ENCODE results near the gene FHOD3. TPM values are rescaled to one million over a fixed set of nuclear protein-coding genes. Genes with fewer than 3 reads are reported as not detected.

The FHOD3 gene
- total RNA-seq, 2 experiments from 2014 or later = not detected

GRCh38 chr18:36602620-36603019 is 305.1 kb downstream of the FHOD3 start:
- DNase-seq = no peak
- Mint-ChIP-seq H3K9me3 (no peaks in the 10 kb centered on the region), H3K4me3 (no peak overlapping the region), H3K27me3 (ENCODE audit: low read depth) (peaks cover 2% of the 10 kb centered on the region), H3K27ac (no peak overlapping the region), H3K36me3 (ENCODE audit: low read depth) (no peaks in the 10 kb centered on the region), H3K4me1 (ENCODE audit: low read depth) (no peaks in the 10 kb centered on the region)
- CTCF ChIA-PET = no interaction called here
- intact Hi-C loops (cut with micrococcal nuclease) = no loop called here

DNA sequence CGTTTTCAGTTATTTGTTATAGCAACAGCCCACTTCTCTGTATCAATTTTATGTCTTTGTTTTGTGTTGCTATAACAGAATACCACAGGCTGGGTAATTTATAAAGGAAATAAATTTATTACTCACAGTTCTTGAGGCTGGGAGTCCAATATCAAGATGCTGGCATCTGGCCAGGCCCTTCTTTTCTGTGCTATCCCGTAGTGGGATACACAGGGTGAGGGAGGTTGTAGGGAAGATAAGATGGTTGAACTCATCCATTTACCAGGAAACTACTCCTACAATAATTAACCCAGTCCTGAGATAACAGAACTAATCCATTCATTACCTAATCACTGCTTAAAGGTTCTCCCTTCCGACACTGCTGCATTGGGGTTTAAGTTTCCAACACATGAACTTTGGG is 310.6 kb downstream of the FHOD3 start:
- Mint-ChIP-seq H3K4me3 (no peak overlapping the region), H3K36me3 (ENCODE audit: low read depth) (no peaks in the 10 kb centered on the region), H3K9me3 (no peaks in the 10 kb centered on the region), H3K27ac (no peak overlapping the region), H3K4me1 (ENCODE audit: low read depth) (no peaks in the 10 kb centered on the region), H3K27me3 (ENCODE audit: low read depth) (peaks cover 3% of the 10 kb centered on the region)
- intact Hi-C loops (cut with micrococcal nuclease) = no loop called here
- no peak for DNase-seq
- CTCF ChIA-PET = no interaction called here

- Mint-ChIP-seq H3K9me3 (no peaks in the 10 kb centered on the region), H3K4me3 (no peak overlapping the region), H3K36me3 (ENCODE audit: low read depth) (no peaks in the 10 kb centered on the region), H3K27me3 (ENCODE audit: low read depth) (peaks cover 3% of the 10 kb centered on the region), H3K4me1 (ENCODE audit: low read depth) (no peaks in the 10 kb centered on the region), H3K27ac (no peak overlapping the region)
- DNase-seq = no peak
- CTCF ChIA-PET = no interaction called here
- intact Hi-C loops (cut with micrococcal nuclease) = no loop called here
These were observed 312.7 kb downstream of the FHOD3 start for GRCh38 chr18:36610258-36610657.

DNA sequence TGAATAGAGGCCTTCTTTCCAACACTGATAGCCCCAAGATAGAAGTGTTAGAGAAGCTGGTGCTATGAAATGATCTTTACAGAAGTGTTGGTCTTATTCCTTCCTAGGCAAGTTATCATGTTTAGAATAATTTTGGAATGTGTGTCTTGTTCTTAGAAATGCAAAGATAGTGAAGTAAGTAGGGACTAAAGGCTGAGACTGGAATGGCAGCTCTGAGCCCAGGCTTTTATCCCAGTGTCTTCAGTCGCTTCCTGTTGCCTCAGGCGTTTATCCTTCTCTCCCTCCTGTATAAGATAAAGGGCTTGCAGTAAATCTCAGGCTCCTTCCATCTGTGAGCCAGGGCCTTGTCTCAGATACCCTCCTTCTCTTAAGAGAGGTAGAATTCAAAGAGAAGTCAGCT is 313.1 kb downstream of the FHOD3 start:
- Mint-ChIP-seq H3K4me3 (no peak overlapping the region), H3K27ac (no peak overlapping the region), H3K4me1 (ENCODE audit: low read depth) (no peaks in the 10 kb centered on the region), H3K27me3 (ENCODE audit: low read depth) (peaks cover 3% of the 10 kb centered on the region), H3K9me3 (no peaks in the 10 kb centered on the region), H3K36me3 (ENCODE audit: low read depth) (no peaks in the 10 kb centered on the region)
- DNase-seq = no peak
- intact Hi-C loops (cut with micrococcal nuclease) = no loop called here
- CTCF ChIA-PET = no interaction called here

GRCh38 chr18:36613069-36613468 is 315.6 kb downstream of the FHOD3 start:
- intact Hi-C loops (cut with micrococcal nuclease) = no loop called here
- CTCF ChIA-PET = no interaction called here
- H3K9me3 Mint-ChIP-seq = no peaks in the 10 kb centered on the region
- H3K4me3 Mint-ChIP-seq = no peak overlapping the region
- H3K27ac Mint-ChIP-seq = no peak overlapping the region
- H3K27me3 Mint-ChIP-seq (ENCODE audit: low read depth) = peaks cover 3% of the 10 kb centered on the region
- no peaks in the 10 kb centered on the region for H3K36me3 Mint-ChIP-seq (ENCODE audit: low read depth)
- H3K4me1 Mint-ChIP-seq (ENCODE audit: low read depth) = no peaks in the 10 kb centered on the region
- DNase-seq = no peak

DNA sequence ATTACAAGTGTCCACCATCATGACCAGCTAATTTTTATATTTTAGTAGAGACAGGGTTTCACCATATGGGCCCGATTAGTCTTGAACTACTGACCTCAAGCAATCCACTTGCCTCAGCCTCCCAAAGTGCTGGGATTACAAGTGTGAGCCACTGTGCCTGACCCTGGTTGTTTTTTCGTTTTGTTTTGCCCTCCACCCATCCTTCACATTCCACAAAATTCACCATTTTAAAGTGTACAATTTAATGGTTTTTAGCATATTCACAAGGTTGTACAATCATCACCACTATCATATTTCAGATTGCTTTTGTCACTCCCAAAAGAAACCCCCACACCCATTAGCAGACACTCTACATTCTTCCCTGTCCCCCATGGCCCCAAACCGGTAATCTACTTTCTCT is 316.3 kb downstream of the FHOD3 start:
- Mint-ChIP-seq H3K36me3 (ENCODE audit: low read depth) (no peaks in the 10 kb centered on the region), H3K9me3 (no peaks in the 10 kb centered on the region), H3K27ac (no peak overlapping the region), H3K4me3 (no peak overlapping the region), H3K27me3 (ENCODE audit: low read depth) (peaks cover 3% of the 10 kb centered on the region), H3K4me1 (ENCODE audit: low read depth) (no peaks in the 10 kb centered on the region)
- CTCF ChIA-PET = no interaction called here
- intact Hi-C loops (cut with micrococcal nuclease) = no loop called here
- DNase-seq = no peak

DNA sequence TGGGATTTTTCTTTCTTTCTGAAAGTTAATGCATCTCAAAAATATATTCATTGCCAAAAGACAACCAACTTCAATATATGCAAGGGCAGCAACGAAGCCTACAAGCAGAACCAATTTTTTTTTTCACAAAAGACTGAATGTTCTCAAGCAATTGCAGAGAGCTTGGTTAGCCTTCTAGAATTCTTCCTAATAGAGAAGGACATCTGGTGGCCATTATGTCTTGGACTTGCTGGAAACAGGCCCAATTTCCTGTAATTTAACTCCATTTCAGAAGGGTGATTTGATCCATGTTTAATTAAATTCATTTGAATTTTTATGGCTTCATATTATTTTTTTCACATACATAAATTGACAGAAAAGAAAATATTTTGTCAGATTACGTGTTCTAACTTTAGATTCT is 323.3 kb downstream of the FHOD3 start:
- Mint-ChIP-seq H3K27me3 (ENCODE audit: low read depth) (peaks cover 16% of the 10 kb centered on the region), H3K4me3 (no peak overlapping the region), H3K27ac (no peak overlapping the region), H3K36me3 (ENCODE audit: low read depth) (no peaks in the 10 kb centered on the region), H3K4me1 (ENCODE audit: low read depth) (no peaks in the 10 kb centered on the region), H3K9me3 (no peaks in the 10 kb centered on the region)
- CTCF ChIA-PET = no interaction called here
- intact Hi-C loops (cut with micrococcal nuclease) = no loop called here
- DNase-seq = no peak

GRCh38 chr18:36622610-36623009 is 325.1 kb downstream of the FHOD3 start:
- Mint-ChIP-seq H3K36me3 (ENCODE audit: low read depth) (no peaks in the 10 kb centered on the region), H3K27ac (no peak overlapping the region), H3K4me3 (no peak overlapping the region), H3K4me1 (ENCODE audit: low read depth) (no peaks in the 10 kb centered on the region), H3K9me3 (no peaks in the 10 kb centered on the region), H3K27me3 (ENCODE audit: low read depth) (peaks cover 16% of the 10 kb centered on the region)
- DNase-seq = no peak
- CTCF ChIA-PET = no interaction called here
- intact Hi-C loops (cut with micrococcal nuclease) = no loop called here

DNA sequence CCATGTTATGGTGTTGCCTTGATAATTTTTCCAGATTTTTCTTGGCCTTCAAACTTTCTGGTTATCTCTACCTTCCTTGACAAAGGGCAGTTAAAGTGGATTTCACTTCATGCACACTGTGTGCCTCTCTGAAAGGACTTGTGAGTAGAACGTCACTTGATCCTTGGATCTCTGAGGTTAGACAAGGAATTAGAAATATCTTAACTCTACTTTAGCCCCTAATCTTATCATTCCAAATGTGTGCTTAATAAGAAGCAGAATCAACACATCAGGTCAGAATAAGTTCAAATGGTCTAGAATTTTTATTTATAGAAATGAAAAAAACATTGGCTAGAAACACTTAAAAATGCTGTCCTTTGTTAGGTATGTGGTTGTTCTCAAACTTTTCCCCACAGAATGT is 325.6 kb downstream of the FHOD3 start:
- H3K9me3 Mint-ChIP-seq = no peaks in the 10 kb centered on the region
- CTCF ChIA-PET = no interaction called here
- no peak overlapping the region for H3K4me3 Mint-ChIP-seq
- H3K27ac Mint-ChIP-seq = no peak overlapping the region
- no peaks in the 10 kb centered on the region for H3K36me3 Mint-ChIP-seq (ENCODE audit: low read depth)
- no peak for DNase-seq
- no peaks in the 10 kb centered on the region for H3K4me1 Mint-ChIP-seq (ENCODE audit: low read depth)
- intact Hi-C loops (cut with micrococcal nuclease) = no loop called here
- peaks cover 16% of the 10 kb centered on the region for H3K27me3 Mint-ChIP-seq (ENCODE audit: low read depth)

GRCh38 chr18:36623681-36624190 is 326.2 kb downstream of the FHOD3 start:
- CTCF ChIA-PET = no interaction called here
- intact Hi-C loops (cut with micrococcal nuclease) = no loop called here
- H3K4me3 Mint-ChIP-seq = no peak overlapping the region
- no peaks in the 10 kb centered on the region for H3K36me3 Mint-ChIP-seq (ENCODE audit: low read depth)
- H3K27ac Mint-ChIP-seq = no peak overlapping the region
- DNase-seq = no peak
- peaks cover 16% of the 10 kb centered on the region for H3K27me3 Mint-ChIP-seq (ENCODE audit: low read depth)
- H3K9me3 Mint-ChIP-seq = no peaks in the 10 kb centered on the region
- H3K4me1 Mint-ChIP-seq (ENCODE audit: low read depth) = no peaks in the 10 kb centered on the region

GRCh38 chr18:36624451-36625167 is 327.1 kb downstream of the FHOD3 start:
- Mint-ChIP-seq H3K4me3 (no peak overlapping the region), H3K4me1 (ENCODE audit: low read depth) (no peaks in the 10 kb centered on the region), H3K36me3 (ENCODE audit: low read depth) (no peaks in the 10 kb centered on the region), H3K9me3 (no peaks in the 10 kb centered on the region), H3K27ac (no peak overlapping the region), H3K27me3 (ENCODE audit: low read depth) (peaks cover 15% of the 10 kb centered on the region)
- intact Hi-C loops (cut with micrococcal nuclease) = no loop called here
- CTCF ChIA-PET = interaction anchor here (0.8 kb wide), 1 partner anchor 16 kb away, joined by 3 read pairs; no protein-coding TSS in a partner anchor
- DNase-seq = no peak

- no peak for DNase-seq
- no peaks in the 10 kb centered on the region for H3K4me1 Mint-ChIP-seq (ENCODE audit: low read depth)
- CTCF ChIA-PET = no interaction called here
- H3K27ac Mint-ChIP-seq = no peak overlapping the region
- intact Hi-C loops (cut with micrococcal nuclease) = no loop called here
- no peaks in the 10 kb centered on the region for H3K36me3 Mint-ChIP-seq (ENCODE audit: low read depth)
- no peaks in the 10 kb centered on the region for H3K9me3 Mint-ChIP-seq
- H3K4me3 Mint-ChIP-seq = no peak overlapping the region
- peaks cover 11% of the 10 kb centered on the region for H3K27me3 Mint-ChIP-seq (ENCODE audit: low read depth)
These were observed 327.9 kb downstream of the FHOD3 start for GRCh38 chr18:36625386-36625785.

- Mint-ChIP-seq H3K27me3 (ENCODE audit: low read depth) (peaks cover 10% of the 10 kb centered on the region), H3K4me3 (no peak overlapping the region), H3K27ac (no peak overlapping the region), H3K36me3 (ENCODE audit: low read depth) (no peaks in the 10 kb centered on the region), H3K9me3 (no peaks in the 10 kb centered on the region), H3K4me1 (ENCODE audit: low read depth) (no peaks in the 10 kb centered on the region)
- no peak for DNase-seq
- intact Hi-C loops (cut with micrococcal nuclease) = no loop called here
- CTCF ChIA-PET = no interaction called here
These were observed 330.1 kb downstream of the FHOD3 start for GRCh38 chr18:36627637-36628036.

All from activated naive CD4-positive, alpha-beta T cell treated with anti-CD3 and anti-CD28 coated beads for 36 hours (primary cell).